ENCODE data around the gene SLC17A4.
A peak's percentile ranks its signal among the peaks of the same experiment; 100 is the strongest.

Gene SLC17A4

GRCh38 chr6:25789475-25789874, 34.9 kb downstream of the SLC17A4 start:
- no peak for DNase-seq
- in situ Hi-C loops (cut with HindIII; ENCODE audit: low pct_ligation_motif_present, low pct_unique_long_range_greater_than_20kb, low sequenced_read_pairs) = no loop called here

- no peak for DNase-seq
- in situ Hi-C loops (cut with HindIII; ENCODE audit: low pct_ligation_motif_present, low pct_unique_long_range_greater_than_20kb, low sequenced_read_pairs) = no loop called here
Measured at GRCh38 chr6:25792016-25792415, 37.5 kb downstream of the SLC17A4 start.

- no peak for DNase-seq
- in situ Hi-C loops (cut with HindIII; ENCODE audit: low pct_ligation_motif_present, low pct_unique_long_range_greater_than_20kb, low sequenced_read_pairs) = no loop called here
Measured at GRCh38 chr6:25793970-25794369, 39.4 kb downstream of the SLC17A4 start.

DNA sequence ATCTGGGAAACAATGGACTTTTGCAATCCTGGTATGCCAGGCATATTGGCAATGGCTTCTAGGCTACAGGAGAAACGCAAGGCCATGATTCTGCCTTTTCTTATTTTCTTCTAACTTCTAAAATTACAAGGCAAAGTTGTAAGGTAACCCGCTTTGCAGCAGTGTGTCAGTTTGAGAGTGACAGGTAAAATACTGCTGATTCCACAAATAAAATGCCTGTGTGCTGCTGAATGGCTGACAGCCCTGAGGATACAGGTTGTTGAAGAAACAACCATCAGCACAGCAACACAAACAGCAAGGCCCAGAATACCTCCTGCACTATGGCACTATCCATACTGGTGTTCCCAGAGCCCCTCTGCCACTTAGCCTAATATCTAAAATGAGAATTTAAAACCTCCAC, 40.2 kb downstream of the SLC17A4 start:
- DNase-seq = no peak
- in situ Hi-C loops (cut with HindIII; ENCODE audit: low pct_ligation_motif_present, low pct_unique_long_range_greater_than_20kb, low sequenced_read_pairs) = no loop called here

DNA sequence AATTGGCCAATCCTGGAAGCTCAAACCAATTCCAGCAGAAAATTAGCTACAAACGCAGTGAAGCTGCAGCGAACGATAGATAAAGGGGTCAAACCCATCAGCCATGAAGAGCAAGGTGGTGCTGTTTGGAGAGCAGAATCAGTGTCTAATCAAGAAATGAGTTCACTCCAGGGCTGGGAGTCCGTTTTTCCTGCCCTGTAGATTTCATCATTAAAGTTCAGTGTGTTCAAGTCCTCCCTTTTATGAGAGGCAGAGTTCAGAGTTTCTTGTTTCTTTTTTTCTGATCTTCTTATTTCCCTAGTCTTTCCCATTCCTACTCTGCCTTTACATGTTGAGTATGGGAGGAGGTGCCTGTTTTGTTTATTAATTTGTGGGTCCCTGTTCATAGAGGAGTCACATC, 46.9 kb downstream of the SLC17A4 start:
- in situ Hi-C loops (cut with HindIII; ENCODE audit: low pct_ligation_motif_present, low pct_unique_long_range_greater_than_20kb, low sequenced_read_pairs) = no loop called here
- no peak for DNase-seq

GRCh38 chr6:25804804-25805203, 50.3 kb downstream of the SLC17A4 start:
- DNase-seq = no peak

DNA sequence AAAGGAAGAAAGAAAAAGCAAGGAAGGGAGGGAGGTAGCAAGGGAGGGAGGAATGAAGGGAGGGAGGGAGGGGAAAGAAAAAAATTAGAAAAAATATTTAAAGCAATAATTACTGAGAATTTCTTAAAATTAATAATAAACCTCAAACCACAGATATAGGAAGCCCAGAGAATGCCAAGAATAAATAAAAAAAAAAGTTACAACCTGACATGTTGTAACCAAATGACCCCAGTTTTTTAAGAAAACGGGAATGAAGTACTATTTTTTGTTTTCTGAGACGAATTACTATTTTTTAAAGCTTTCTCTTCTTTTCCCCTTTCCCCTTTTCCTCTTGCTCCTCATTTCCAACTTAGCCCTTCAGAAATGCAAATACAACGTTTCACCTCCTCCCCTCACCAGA, 60.7 kb downstream of the SLC17A4 start:
- in situ Hi-C loops (cut with HindIII; ENCODE audit: low pct_ligation_motif_present, low pct_unique_long_range_greater_than_20kb, low sequenced_read_pairs) = no loop called here
- no peak for DNase-seq

More at GRCh38 chr6:25804804-25805203, 50.3 kb downstream of the SLC17A4 start:
- in situ Hi-C loops (cut with HindIII; ENCODE audit: low pct_ligation_motif_present, low pct_unique_long_range_greater_than_20kb, low sequenced_read_pairs) = no loop called here

DNA sequence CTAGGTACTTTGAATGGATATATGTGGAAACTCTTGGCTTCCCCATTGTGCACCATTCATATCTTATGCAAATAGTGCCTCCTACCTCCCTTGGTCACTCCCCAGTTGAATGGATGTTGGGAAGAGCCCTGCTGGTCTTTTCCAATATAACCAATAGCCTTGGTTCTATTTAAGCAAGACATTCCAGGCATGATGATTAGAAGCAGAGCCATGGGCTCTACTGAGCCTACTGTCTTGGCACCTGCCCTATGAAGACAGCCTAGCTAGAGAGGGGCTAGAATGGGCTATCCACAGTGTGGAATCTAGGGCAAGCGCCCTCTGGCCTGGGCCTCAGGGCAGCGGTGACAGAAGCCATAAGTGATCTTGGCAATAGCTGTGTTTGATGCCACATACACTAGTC, 61.7 kb downstream of the SLC17A4 start:
- in situ Hi-C loops (cut with HindIII; ENCODE audit: low pct_ligation_motif_present, low pct_unique_long_range_greater_than_20kb, low sequenced_read_pairs) = no loop called here
- DNase-seq = no peak

DNA sequence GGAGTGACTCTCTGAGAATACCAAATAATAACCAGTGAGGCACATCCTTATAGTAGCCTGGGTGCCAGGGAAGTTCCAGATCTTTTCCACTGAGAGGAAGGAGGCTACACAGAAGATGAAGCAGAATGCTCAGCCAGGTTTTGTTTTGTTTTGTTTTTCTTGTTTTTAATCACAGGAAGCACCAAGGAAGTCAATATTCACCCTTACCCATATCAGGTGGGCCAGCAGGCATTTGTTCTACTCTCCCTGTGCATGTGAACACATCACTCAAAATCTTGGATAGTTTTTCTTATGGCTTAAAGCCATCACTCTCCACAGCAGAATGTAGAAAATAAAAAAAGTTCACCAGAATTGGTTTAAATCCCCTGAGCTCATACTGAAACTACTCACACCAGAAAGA, 66.8 kb downstream of the SLC17A4 start:
- in situ Hi-C loops (cut with HindIII; ENCODE audit: low pct_ligation_motif_present, low pct_unique_long_range_greater_than_20kb, low sequenced_read_pairs) = no loop called here
- no peak for DNase-seq

- in situ Hi-C loops (cut with HindIII; ENCODE audit: low pct_ligation_motif_present, low pct_unique_long_range_greater_than_20kb, low sequenced_read_pairs) = no loop called here
- no peak for DNase-seq
Measured at GRCh38 chr6:25829375-25829774, 74.8 kb downstream of the SLC17A4 start.

GRCh38 chr6:25830458-25830857, 75.9 kb downstream of the SLC17A4 start:
- DNase-seq = peak; percentile 49
- in situ Hi-C loops (cut with HindIII; ENCODE audit: low pct_ligation_motif_present, low pct_unique_long_range_greater_than_20kb, low sequenced_read_pairs) = no loop called here
